IMR-90 (cell line): ENCODE measurements around the gene ZNF33B.

Experiments
- BHLHE40 ChIP-seq: fragments of 150-350 bp; IDR thresholded peaks from 2 replicates; pipeline ENCODE4 v1.6.1; 2016; ENCODE audit warnings: mild to moderate bottlenecking, low read depth, low read length
- RAD21 ChIP-seq: IDR thresholded peaks from 2 replicates; pipeline ENCODE4 v1.6.1; 2012; ENCODE audit warnings: low read length, improper control_type of control experiment
- TF ChIP-seq, protein P1 (sequence below): conservative IDR thresholded peaks from 2 replicates; pipeline ENCODE4 v1.5.1; 2012; ENCODE audit warnings: mild to moderate bottlenecking, low read depth, low read length, improper control_type of control experiment

DNA sequence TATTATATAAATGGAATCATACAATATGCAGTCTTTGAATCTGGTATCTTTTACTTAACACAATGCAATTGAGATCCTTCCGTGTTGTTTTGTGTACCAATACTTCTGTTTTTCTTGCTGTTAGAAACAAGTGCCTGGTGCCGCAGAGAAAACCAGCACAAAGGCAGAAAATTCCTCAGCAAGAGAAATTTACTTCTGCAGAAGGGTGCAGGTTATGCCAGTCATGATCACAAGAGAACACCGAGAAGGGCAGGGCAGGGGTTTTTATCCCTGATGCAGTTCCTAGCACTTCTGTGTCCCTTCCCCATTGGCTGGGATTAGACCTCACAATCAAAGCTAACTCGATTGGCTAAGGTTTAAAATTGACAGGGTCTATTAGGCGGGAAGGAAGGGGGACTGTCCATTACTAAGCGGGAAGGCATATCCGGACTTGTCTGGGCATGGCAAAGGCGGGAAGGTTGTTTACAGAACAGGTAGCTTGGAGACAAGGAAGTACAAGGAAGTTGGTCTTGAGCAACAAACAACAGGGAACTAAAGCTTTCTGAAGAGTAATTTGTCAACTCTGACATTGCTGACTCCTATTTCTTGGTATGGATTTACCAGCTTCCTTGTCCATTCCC is 2.4 kb upstream of the ZNF33B start:
- TF ChIP-seq BHLHE40 (no peak), RAD21 (no peak)
- TF ChIP-seq, protein P1, sequence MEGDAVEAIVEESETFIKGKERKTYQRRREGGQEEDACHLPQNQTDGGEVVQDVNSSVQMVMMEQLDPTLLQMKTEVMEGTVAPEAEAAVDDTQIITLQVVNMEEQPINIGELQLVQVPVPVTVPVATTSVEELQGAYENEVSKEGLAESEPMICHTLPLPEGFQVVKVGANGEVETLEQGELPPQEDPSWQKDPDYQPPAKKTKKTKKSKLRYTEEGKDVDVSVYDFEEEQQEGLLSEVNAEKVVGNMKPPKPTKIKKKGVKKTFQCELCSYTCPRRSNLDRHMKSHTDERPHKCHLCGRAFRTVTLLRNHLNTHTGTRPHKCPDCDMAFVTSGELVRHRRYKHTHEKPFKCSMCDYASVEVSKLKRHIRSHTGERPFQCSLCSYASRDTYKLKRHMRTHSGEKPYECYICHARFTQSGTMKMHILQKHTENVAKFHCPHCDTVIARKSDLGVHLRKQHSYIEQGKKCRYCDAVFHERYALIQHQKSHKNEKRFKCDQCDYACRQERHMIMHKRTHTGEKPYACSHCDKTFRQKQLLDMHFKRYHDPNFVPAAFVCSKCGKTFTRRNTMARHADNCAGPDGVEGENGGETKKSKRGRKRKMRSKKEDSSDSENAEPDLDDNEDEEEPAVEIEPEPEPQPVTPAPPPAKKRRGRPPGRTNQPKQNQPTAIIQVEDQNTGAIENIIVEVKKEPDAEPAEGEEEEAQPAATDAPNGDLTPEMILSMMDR, result no peak
